ENCODE measurements around the gene VEZF1.

Gene VEZF1

DNA sequence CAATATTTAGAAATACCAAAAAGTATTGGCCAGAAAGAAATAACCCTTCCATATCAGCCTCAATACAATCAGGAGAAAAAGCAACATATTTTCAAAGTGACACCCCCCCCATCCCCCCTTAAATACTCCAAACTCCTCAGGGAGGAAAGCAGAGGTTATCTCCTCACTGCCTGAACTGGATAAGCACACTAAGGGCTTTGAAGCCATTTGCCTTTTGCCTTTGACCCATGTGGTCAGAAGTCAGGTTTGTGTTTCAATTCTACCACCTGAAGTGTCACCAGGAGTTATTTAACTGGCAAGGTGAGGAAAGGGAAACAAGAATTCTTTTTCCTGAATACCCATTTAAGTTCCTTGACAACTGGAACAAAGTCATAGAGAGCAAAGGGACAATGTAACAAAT lies 3.5 kb upstream of the VEZF1 start:
- in situ Hi-C loops (cut with MboI; ENCODE audit: low sequenced_read_pairs, unreplicated experiment) = loop anchor here (10.0 kb wide), 1 partner anchor 123 kb away; no protein-coding TSS in a partner anchor
- no peak for DNase-seq (ENCODE audit: low spot score)

GRCh38 chr17:57990037-57990436 lies 2.0 kb upstream of the VEZF1 start:
- no peak for DNase-seq (ENCODE audit: low spot score)
- in situ Hi-C loops (cut with MboI; ENCODE audit: low sequenced_read_pairs, unreplicated experiment) = loop anchor here (10.0 kb wide), 1 partner anchor 125 kb away; no protein-coding TSS in a partner anchor
- TF ChIP-seq, protein P1, sequence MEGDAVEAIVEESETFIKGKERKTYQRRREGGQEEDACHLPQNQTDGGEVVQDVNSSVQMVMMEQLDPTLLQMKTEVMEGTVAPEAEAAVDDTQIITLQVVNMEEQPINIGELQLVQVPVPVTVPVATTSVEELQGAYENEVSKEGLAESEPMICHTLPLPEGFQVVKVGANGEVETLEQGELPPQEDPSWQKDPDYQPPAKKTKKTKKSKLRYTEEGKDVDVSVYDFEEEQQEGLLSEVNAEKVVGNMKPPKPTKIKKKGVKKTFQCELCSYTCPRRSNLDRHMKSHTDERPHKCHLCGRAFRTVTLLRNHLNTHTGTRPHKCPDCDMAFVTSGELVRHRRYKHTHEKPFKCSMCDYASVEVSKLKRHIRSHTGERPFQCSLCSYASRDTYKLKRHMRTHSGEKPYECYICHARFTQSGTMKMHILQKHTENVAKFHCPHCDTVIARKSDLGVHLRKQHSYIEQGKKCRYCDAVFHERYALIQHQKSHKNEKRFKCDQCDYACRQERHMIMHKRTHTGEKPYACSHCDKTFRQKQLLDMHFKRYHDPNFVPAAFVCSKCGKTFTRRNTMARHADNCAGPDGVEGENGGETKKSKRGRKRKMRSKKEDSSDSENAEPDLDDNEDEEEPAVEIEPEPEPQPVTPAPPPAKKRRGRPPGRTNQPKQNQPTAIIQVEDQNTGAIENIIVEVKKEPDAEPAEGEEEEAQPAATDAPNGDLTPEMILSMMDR (IDR thresholded peaks at IDR 0.05; ENCODE audit: borderline replicate concordance, control extremely low read depth, extremely low read depth, insufficient read depth, missing control alignments) = no peak

More for the DNA sequence above, 3.5 kb upstream of the VEZF1 start:
- TF ChIP-seq, protein P1 (IDR thresholded peaks at IDR 0.05; ENCODE audit: borderline replicate concordance, control extremely low read depth, extremely low read depth, insufficient read depth, missing control alignments) = no peak

DNA sequence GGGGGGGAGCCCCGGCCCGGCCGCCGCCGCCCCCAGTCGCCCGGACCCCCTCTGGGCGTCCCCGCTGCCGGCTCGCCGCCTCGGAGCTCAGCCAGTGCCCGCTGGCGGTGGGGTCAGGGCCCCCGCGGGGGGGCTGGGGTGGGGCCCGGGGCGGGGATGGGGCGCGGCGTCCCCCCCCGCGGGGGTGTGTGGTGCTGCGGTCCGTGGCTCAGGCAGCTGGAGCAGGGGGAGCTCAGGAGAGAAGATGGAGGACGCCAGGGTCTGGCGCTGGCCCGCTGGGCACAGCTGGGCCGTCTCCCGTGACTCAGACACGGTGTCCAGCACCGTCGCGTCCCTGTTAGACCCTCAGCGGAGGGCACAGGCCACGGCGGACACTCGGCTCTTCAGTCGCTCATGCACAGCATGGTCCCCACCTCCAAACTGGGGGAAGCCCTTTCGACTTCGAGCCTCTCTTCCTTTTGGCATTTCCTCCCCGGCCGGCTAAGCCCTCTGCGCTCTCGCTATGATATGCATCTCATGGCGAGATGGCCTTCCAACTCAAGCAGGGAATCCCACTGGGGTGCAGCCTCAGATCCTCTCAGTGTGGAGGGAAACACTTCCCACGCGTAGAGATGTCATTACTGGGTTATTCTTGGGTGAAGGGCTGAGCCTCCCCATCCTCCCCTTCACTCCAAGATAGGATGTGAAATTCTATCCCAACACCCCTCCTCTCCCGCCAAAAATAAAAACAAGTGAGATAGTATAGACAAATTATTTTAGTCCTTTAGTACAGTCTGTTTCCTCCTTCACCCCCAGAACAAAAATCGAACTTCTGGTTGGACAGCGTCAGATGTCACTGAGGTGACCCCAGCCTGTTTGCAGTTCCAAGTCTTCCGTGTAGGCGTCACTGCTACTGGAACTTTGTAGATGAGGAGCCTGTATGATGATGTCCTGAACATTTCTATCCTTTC lies 522 bp upstream of the VEZF1 start:
- in situ Hi-C loops (cut with MboI; ENCODE audit: low sequenced_read_pairs, unreplicated experiment) = no loop called here
- DNase-seq (ENCODE audit: low spot score) = peak; percentile 90
- TF ChIP-seq, protein P1 (IDR thresholded peaks at IDR 0.05; ENCODE audit: borderline replicate concordance, control extremely low read depth, extremely low read depth, insufficient read depth, missing control alignments) = no peak

- no peak for DNase-seq (ENCODE audit: low spot score)
- in situ Hi-C loops (cut with MboI; ENCODE audit: low sequenced_read_pairs, unreplicated experiment) = no loop called here
- TF ChIP-seq, protein P1 (IDR thresholded peaks at IDR 0.05; ENCODE audit: borderline replicate concordance, control extremely low read depth, extremely low read depth, insufficient read depth, missing control alignments) = no peak
Measured at GRCh38 chr17:57986841-57987580, 1.0 kb downstream of the VEZF1 start.

GRCh38 chr17:57985675-57985974 lies 2.4 kb downstream of the VEZF1 start:
- TF ChIP-seq, protein P1 (IDR thresholded peaks at IDR 0.05; ENCODE audit: borderline replicate concordance, control extremely low read depth, extremely low read depth, insufficient read depth, missing control alignments) = no peak
- DNase-seq (ENCODE audit: low spot score) = no peak
- in situ Hi-C loops (cut with MboI; ENCODE audit: low sequenced_read_pairs, unreplicated experiment) = no loop called here

GRCh38 chr17:57984936-57985674 lies 2.9 kb downstream of the VEZF1 start:
- TF ChIP-seq, protein P1 (IDR thresholded peaks at IDR 0.05; ENCODE audit: borderline replicate concordance, control extremely low read depth, extremely low read depth, insufficient read depth, missing control alignments) = no peak
- in situ Hi-C loops (cut with MboI; ENCODE audit: low sequenced_read_pairs, unreplicated experiment) = no loop called here
- DNase-seq (ENCODE audit: low spot score) = no peak
